Measurements from ENCODE around the gene CHML.
A peak's percentile ranks its signal among the peaks of the same experiment; 100 is the strongest.

The CHML gene

GRCh38 chr1:241607497-241607896 lies 32.7 kb downstream of the CHML start:
- no peak overlapping the region for H3K4me3 ChIP-seq (ENCODE audit: low read depth, low read length)
- no peak for DNase-seq (ENCODE audit: low read depth)
- no peak for TF ChIP-seq CTCF (IDR thresholded peaks at IDR 0.05; ENCODE audit: control insufficient read depth, extremely low read depth, insufficient read depth)

DNA sequence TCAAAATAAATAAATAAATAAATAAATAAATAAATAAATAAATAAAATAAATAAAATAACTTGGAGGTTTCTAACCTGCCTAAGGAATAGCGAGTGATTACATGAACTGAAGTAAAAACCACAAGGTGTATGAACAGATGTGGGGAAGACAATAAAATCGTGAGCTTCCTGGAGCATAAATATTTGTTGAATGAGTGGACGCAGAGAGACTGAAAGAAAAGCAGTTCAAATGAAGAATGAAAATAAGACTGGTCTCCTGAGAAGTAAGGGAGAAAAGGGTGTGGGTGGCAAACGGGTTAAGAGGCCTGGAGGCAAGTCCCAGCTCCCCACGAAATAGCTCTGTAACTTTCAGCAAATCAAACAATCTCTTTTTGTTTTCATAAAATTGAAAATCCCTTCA lies 33.6 kb downstream of the CHML start:
- TF ChIP-seq CTCF (IDR thresholded peaks at IDR 0.05; ENCODE audit: control insufficient read depth, extremely low read depth, insufficient read depth), result no peak
- H3K4me3 ChIP-seq (ENCODE audit: low read depth, low read length), result no peak overlapping the region
- DNase-seq (ENCODE audit: low read depth), result no peak

DNA sequence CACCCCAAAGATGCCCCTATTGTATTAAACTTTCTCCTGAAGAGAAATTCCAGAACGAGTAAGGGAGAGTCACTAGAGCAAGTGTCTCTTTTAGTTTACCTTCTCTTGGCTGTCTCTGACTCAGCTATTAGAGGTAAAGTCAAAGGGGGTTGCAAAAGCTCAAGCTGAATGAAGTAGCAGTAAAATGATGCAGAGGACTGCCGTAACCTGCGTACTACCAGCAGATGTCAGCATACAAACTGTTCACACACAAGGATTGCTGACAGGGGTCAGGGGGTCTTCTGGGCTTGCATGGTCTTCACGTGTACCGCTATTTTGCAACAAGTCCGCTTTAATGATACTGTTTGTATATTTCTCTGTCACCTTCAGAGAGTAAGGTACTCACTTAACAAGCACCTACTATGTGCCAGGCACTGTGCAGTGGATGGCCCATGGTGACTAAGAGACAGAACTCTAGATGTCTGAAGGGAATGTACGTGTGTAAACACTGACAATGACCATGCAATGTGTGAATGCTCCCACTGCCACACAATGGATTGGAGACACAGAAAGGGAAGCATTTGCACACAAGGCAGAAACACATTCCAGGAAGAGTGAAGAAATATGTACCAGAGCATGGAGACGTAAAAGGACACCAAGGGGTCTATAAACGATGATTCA lies 34.9 kb downstream of the CHML start:
- H3K4me3 ChIP-seq (ENCODE audit: low read depth, low read length), result no peak overlapping the region
- TF ChIP-seq CTCF (IDR thresholded peaks at IDR 0.05; ENCODE audit: control insufficient read depth, extremely low read depth, insufficient read depth), result peak; percentile 44
- DNase-seq (ENCODE audit: low read depth), result no peak

DNA sequence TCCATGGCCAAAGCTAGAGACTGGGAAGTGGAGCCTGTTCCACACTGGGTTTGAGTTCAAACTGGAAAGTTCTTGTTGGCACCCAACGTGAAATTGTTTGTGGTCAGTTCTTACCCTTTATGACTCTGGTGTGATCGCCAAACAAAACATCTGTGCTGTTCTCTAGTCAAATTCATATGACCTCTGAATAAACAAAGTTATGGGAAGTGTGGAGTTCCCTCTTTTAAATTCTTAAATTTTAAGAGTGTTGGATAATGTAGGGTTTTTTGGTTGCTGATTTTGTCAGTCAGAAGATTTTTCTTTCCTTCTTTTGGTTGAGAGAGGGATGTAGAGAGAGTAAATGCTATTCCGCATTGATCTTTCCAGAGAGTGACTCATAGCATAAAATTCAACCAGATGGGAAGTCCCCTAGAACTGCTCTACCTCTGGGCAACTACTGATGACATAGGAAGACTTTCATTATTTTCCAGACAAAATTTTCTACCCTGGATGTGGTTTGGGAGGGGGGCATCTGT lies 36.4 kb downstream of the CHML start:
- no peak for TF ChIP-seq CTCF (IDR thresholded peaks at IDR 0.05; ENCODE audit: control insufficient read depth, extremely low read depth, insufficient read depth)
- DNase-seq (ENCODE audit: low read depth), result no peak
- H3K4me3 ChIP-seq (ENCODE audit: low read depth, low read length), result no peak overlapping the region

DNA sequence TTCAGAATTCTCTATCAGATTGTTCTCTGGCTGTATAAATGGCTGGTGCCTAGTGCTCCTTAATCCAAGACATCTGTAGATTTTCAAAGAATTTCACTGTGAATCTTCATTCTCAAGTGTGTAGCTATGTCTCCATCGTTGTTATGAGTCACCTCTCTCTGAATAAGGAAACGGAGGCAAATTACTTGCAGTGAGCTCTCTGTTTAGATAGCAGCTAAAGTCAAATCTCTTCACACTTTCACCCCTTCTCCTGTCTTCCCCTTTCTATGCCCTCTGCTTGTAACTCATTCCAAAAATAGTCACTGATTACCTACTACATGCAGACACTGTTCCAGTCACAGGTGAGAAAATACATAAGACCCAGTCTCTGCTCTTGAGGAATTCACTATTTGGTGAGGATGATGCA lies 39.7 kb downstream of the CHML start:
- H3K4me3 ChIP-seq (ENCODE audit: low read depth, low read length), result no peak overlapping the region
- no peak for TF ChIP-seq CTCF (IDR thresholded peaks at IDR 0.05; ENCODE audit: control insufficient read depth, extremely low read depth, insufficient read depth)
- no peak for DNase-seq (ENCODE audit: low read depth)

DNA sequence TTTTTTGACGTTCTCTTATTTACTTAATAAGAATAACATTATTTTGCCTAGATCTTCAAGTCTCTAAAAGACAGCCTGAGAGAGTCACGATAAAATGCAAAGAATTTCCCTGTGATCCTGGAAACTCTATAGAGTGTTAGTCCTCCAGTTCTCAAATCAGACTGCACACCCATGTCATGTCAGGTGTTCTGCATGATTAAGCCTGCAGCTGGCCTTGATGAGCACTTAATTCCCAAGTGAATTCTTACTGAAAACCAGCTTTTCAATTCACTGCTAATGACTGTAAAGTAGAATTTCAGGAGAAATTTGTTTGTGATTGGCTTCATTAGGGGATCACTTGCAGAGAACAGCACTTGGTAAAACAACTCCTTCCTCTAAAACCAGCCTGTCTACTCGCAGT lies 41.9 kb downstream of the CHML start:
- H3K4me3 ChIP-seq (ENCODE audit: low read depth, low read length), result no peak overlapping the region
- no peak for DNase-seq (ENCODE audit: low read depth)
- no peak for TF ChIP-seq CTCF (IDR thresholded peaks at IDR 0.05; ENCODE audit: control insufficient read depth, extremely low read depth, insufficient read depth)

DNA sequence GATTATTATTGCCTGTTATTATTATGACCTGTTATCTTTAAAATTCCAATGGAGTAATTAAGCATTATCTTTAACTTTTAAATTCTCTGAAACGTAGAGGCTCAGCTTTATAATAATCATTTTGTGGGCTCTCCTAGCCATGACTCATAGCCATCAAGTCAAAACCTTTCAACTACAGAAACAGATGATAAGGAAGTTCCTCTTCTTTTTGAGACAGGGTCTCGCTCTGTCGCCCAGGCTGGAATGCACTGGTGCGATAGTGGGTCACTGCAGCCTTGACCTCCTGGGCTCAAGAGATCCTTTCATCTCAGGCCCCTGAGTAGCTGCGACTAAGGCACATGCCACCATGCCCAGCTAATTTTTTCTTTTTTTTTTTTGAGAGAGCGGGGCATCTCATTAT lies 43.5 kb downstream of the CHML start:
- no peak for TF ChIP-seq CTCF (IDR thresholded peaks at IDR 0.05; ENCODE audit: control insufficient read depth, extremely low read depth, insufficient read depth)
- no peak overlapping the region for H3K4me3 ChIP-seq (ENCODE audit: low read depth, low read length)
- no peak for DNase-seq (ENCODE audit: low read depth)
